Stimulated activated CD4-positive, alpha-beta T cell treated with anti-CD3 and anti-CD28 coated beads, TNF-alpha, amount 100 ng/mL, for 4 hours (primary cell): ENCODE data around the gene OLAH.
"Not testable (repeated sequence)": the region's sequence is repeated elsewhere in the genome, so short reads cannot be mapped to it uniquely, and the experiment has no call there.

Source experiments
- DNase-seq, 3 experiments: peaks; one replicate each; pipeline ENCODE4 v3.0.0-alpha.2; 2020; ENCODE audit warnings: low read depth in 3 of 3

Gene OLAH

DNA sequence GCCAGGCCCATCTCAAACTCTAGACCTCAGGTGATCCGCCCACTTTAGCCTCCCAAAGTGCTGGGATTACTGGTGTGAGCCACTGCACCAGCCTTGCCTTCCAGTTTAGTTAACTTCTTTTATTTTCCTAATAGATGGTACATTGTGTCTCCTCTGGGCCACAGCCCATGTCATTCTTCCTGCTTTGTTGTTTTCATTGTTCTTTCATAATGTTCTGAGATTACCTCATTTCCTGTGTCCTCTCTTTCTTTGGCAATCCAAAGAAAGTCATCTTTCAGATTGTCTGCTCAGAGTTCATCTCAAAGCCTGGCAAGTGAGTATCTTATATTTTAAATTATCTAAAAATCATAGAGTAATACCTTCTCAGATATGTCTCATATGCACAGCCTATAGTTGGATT, at the start of gene OLAH:
Gene OLAH, plus strand, starts transcription at position 270 of the 400 bp plus-strand sequence. CDS start 3,346 bp downstream, outside the sequence.
- DNase-seq: no peak

DNA sequence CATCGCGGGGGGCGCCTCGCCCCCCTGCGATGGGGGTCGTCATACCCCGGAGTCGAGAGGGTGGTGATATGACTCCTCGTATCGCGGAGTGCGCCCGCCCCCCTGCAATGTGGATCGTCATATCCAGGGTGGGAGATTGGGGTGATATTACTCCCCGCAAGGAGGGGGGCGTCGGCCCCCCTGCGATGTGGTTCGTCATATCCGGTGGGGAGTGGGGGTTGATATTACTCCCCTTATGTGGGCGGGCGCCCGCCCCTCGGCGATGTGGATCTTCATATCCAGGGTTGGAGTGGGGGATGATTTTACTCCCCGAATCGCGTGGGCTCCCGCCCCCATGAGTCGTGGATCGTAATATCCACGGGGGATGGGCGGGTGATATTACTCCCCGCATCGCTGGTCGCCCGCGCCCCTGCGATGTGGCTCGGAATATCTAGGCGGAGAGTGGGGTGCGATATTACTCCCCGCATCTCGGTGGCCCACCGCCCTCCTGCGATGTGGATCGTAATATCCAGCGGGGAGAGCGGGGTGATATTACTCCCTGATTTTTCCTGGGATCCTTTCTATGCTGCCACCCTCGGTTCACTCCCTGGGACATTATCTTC, 47.7 kb upstream of the OLAH start:
- no peak for DNase-seq

DNA sequence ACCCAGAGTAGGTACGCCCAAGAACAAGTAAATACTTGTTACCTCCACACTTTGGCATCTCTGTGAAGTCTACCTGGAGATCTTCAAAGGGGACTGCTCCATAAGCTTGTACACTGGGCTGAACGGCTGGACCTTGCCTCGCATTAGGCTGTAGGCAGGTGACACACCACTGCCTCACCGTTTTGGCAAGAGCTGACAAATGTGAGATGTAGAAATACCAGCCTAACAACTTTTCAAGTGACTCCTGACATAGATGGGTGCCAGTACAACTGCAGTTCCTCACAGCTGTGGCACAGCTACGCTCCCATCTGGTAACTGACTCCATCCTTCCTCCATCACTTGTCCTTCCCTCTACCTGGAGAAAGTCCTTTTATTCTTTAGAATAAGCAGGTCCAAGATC, 30.2 kb upstream of the OLAH start:
- DNase-seq: not testable (repeated sequence)

DNA sequence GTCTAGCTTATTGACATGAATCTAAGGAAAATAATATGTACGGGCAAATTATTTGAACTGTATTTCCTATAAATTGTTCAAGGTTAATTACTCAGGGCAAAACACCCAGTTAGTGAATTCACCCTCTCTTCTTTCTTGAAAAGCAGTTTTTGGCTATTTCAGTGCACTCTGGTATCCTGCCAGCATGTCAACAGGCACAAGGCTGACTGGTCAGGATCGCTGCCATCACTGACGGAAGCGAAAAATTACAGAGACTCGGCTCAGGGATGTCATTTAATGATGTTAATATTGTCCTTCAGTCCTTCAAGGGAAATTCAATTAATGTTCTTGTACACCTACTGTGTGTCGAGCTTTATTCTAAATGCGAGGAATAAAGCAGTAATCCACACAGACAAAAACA, 28.3 kb upstream of the OLAH start:
- DNase-seq: no peak

DNA sequence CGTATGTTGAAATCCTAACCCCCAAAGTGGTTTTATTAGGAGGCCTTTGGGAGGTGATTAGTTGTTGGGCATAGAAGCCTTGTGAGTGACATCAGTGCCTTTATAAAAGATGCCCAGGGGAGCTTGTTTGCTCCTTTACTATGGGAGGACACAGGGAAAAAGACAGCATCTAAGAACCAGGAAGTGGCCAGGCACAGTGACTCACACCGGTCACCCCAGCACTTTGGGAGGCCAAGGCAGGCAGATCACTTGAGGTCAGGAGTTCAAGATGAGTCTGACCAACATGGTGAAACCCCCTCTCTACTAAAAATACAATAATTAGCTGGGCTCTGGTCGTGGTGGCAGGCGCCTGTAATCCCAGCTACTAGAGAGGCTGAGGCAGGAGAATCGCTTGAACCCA, 22.8 kb upstream of the OLAH start:
- DNase-seq: not testable (repeated sequence)

DNA sequence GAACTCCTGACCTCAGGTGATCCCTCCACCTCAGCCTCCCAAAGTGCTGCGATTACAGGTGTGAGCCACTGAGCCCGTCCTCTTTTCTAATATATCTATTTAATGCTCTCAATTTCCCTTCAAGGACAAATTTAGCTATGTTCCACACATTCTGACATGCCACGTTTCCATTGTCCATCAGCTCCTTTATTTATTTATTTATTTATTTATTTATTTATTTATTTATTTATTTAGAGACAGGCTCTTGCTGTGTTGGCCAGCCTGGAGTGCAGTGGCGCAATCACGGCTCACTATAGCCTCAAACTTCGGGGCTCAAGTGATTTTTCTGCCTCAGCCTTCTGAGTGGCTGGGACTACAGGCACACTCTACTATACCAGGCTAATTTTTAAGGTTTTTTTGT, 20.7 kb upstream of the OLAH start:
- DNase-seq: not testable (repeated sequence)

DNA sequence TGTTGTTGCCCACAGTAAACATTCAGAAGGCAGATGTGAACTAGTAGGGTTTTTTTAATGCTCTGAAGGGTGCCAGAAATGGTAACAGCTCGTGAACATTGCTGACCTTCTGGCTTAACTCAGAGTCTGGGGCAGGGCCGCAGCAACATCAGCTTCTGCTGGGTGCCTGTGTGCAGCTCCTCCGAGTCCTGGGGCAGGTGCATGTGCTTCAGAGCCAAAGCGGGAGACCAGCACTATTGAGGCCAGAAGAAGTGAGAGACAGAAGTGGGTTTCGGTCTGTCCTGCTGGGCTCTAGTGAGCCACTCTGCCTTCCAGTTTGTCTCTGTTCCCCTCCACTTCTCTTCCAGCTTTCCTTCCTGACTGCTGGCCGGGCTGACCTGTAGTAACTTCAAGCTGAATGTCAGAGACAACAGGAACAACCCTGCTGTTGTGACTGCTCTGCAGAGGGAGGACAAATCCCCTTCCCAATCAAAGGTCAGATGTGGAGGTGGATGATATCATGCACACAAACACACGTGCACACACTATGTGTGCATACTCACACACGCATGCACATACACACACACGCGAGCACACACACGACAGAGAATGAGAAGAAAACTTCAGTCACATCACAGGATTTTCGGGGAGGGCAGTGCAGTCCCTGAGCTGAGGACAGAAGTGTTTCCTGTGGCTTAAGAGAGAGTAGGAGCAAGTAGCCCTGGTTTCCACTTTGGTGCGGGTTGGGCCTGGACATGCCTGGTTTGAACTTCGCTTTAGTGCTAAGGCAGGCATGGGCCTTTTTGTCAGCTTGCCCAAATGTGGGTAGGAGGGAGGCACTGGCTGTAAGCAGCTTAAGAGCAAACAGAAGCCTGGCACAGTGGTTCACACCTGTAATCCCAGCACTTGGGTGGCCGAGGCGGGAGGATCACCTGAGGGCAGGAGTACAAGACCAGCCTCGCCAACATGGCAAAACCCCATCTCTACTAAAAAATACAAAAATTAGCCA, 19.4 kb upstream of the OLAH start:
- DNase-seq: not testable (repeated sequence)

DNA sequence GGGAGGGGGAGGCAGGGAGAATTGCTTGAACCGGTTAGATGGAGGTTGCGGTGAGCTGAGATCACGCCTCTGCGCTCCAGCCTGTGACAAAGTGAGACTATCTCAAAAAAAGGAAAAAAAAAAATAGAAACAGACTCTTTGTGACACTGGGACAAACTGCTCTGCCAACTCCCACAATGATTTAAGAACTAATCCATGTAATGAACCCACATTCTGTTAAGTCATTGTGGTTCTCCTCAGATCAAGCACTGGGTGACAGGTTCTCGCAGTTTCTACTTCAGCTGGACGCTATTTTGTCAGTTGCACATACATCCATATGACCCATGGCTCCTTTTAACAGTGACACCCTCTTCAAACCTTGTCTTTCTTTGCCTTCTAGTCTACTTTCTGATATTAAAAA, 18.7 kb upstream of the OLAH start:
- not testable (repeated sequence) for DNase-seq

DNA sequence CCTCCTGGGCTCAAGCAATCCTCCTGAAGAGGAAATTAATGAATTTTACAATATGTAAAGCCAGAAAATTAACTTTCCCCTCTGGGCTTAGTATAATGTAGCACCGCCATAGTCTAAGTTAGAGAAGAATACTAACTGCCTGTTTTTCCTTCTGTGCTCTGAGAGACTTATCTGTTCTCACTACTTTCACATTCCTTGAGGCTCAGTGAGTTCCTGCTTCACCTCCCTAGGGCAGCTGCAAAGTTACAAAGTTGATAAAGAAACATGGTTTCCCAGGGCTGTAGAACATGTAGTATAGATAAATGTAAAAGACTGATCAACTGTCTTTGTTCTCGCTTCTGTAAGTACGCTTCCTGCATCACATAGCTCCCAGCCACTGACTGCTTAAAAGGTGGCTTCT, 16.0 kb upstream of the OLAH start:
- DNase-seq: no peak

DNA sequence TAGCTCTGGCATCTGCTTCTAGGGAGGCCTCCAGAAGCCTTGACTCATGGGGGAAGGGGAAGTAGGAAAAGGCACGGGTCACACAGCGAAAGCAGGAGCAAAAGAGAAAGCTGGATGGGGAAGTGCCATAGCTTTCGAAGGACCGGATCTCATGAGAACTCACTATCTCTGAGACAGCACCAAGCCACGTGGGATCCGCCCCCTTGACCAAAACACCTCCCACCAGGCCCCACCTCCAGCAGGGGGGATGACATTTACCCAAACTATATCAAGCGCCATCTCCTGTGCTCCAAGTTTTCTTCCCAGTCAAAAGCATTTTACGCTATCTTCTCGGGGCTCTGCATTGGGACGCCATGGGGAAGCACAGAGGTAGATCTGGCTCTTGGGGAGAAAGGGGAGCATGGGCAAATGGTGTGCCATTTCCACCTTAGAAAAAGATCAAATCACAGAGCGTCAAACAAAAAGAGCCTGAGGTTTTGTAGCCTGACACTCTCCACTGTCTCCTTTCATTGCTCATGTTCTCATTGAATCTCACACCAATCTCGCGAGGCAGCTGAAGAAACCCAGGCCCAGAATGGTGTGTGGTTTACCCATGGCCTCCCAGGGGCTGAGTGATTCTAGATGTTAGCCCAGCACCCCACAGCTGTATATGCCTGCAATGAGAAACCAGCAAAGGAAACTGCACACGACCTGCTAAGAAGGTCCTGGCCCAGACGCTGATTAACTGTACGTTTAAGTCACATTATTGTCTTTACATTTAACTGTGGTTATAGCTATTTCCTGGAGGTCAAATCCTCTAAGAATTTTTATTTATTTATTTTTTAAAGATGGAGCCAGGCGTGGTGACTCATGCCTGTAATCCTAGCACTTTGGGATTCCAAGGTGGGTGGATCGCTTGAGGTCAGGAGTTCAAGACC, 8.1 kb upstream of the OLAH start:
- DNase-seq: no peak

DNA sequence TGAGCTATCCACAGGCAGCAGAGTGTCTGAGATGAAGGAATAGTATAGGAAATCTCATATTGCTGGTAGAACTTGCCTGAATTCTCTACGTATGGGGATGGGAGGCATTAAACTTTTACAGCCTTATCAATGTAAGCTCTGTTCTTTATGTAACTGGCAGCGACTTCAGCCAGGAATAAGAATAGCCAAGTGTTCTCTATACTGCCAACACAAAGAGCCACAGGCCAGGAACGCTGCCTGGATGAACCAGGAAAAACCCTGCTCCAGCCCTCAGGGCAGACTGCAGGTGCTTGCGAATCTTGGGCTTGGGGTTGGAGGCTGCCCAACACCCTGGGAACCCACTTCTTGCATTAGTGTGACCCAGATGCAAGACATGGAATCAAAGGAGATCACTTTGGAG, 6.1 kb upstream of the OLAH start:
- no peak for DNase-seq

DNA sequence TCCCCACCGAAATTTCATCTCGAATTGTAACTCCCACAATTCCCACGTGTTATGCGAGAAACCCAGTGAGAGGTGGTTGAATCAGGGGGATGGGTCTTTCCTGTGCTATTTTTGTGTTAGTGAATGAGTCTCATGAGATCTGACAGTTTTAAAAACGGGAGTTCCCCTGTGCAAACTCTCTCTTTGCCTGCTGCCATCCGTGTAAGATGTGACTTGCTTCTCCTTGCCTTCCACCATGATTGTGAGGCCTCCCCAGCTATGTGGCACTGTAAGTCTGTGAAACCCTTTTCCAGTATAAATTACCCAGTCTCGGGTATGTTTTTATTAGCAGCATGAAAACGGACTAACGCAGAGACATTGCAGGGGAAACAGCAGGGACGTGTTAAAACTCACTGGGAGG, 5.3 kb upstream of the OLAH start:
- no peak for DNase-seq

DNA sequence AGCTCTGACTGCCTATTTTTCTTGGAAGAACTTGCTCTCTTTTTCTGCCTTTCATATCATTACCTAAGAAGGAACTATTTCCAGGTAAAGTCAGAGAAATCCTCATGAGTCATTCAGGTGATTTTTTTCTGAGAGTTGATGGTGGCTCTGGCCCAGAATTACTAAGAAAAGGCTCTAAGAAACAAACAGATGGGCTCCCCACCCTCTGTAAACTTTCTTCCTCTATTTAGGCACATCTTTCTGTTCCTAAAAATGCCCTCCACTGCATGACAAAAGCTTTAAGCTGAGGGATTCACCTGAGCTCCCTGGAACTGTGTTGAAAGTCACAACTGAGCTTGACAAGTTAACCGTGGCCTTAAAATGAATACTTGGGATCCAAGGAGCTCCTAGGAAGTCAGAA, 1.6 kb downstream of the OLAH start:
- DNase-seq: no peak

DNA sequence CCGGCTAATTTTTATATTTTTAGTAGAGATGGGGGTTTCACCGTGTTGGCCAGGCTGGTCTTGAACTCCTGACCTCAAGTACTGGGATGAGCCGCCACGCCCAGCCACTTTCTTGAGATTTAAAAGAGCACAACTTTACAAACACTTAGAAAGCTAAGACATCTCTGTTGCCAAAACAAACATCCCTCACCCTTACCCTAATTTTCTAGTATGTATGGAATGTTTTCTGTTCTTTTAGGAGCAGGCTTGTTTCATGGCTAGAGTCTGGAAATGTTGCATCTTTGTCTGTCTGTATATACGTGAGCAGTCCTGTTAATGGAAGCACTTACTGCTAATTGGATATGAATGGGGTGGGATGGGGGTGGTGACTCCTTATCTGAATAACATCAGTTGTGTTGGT, 2.9 kb downstream of the OLAH start:
- DNase-seq: no peak

DNA sequence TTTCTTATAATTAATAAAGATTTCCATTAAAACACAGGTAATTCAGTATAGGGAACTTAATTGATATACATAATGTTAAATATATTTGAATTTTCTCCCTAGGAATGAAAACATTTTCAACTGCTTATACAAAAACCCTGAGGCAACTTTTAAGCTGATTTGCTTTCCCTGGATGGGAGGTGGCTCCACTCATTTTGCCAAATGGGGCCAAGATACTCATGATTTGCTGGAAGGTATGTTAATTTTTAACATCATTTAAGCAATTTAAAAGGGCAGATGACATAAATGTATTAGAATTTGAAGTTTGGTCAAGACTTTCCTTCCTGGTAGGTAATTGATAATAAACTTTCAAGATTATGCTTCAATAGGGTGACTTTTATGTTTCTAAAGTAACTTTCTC, 5.8 kb downstream of the OLAH start:
- no peak for DNase-seq

DNA sequence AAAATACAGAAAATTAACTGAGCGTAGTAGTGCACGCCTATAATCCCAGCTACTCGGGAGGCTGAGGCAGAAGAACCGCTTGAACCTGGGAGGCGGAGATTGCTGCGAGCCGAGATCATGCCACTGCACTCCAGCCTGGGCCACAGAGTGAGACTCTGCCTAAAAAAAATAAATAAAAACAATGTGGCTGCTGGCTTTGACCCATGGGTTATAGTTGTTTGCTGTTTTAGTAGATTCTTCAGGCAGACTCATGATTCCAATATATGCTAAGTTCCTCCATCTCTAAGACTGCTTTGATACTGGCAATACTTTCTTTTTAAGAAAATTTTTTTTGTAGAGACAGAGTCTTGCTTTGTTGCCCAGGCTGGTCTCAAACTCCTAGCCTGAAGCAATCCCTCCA, 8.4 kb downstream of the OLAH start:
- DNase-seq: no peak

DNA sequence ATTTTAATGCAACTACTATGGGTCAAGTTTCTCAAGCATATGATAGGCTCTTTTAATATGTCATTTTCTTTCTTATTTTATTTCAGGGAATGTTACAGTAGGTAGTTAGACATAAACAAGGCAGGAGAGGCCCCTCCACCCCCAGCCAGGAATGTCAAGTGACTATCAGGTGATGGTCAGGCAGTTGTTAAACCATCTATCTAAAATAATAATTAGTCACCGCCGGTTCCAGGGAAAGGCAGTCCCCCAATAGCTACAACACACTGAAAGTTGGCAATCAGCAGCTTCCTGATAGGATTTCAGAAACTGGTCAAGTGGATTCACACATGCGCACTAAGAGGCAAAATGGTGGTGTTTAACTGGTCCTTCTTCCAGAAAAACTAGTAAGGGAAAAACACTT, 9.3 kb downstream of the OLAH start:
- DNase-seq: no peak

DNA sequence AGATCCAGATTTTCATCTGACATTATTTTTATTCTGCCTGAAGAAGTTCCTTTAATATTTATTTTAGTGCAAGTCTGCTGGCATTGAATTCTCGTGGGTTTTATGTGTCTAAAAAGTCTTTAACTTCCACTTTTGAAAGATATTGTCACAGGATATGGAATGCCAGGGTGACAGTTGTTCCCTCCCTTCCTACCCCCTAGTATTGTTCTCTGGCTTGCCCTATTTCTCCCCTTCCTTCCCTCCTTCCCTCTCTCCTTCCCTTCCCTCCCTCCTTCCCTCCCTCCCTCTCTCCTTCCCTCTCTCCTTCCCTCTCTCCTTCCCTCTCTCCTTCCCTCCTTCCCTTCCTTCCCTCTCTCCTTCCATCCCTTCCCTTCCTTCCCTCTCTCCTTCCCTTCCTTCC, 14.9 kb downstream of the OLAH start:
- DNase-seq: no peak

DNA sequence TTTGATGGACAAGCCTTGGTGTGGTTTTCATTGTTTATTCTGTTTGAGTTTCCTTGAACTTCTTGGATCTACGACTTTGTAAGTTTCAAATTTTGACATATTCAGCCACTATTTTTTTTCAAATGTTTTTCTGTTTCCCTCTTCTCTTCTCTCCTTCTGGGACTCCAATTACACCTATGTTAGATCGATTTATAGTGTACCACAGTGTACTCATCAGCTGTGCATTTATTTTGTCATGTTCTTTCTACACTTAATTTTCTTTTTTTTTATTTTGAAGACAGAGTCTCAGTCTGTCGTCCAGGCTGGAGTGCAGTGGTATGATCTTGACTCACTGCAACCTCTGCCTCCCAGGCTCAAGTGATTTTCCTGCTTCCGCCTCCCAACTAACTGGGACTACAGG, 16.2 kb downstream of the OLAH start:
- no peak for DNase-seq

DNA sequence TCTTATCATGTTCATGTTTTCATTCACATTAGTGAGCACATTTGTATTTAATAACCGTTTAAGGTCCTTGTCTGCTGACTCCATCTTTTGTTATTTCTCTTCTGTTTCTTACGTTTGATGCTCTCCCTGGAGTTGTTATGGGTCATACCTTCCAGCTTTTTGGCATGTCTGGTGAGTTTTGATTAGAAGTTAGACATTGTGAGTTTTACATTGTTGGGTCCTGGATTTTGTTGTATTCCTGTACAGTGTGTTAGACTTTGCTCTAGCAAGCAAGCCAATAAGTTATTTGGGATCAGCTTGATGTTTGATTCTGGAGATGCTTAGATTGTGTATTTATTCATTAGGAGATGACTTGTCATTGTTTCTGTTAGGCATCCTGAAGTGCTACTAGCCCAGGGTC, 16.9 kb downstream of the OLAH start:
- no peak for DNase-seq

DNA sequence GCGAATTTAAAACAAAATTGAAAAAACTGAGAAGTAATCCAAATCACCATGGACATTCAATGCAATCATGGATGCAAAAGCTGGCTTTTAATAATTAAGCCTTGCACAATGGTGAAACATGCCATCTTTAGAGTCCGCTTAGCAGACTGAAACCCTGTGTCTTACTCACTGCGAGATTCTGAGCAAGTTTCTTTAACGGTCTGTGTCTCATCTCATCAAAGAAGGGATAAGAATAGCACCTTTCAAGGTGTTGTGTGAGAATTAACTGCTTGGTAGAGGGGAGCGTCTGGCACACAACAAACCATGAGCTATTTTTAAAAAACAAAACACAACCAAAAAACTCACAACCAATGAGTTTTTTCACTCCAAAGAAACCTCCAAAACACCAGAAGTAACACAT, 23.4 kb downstream of the OLAH start:
- no peak for DNase-seq

DNA sequence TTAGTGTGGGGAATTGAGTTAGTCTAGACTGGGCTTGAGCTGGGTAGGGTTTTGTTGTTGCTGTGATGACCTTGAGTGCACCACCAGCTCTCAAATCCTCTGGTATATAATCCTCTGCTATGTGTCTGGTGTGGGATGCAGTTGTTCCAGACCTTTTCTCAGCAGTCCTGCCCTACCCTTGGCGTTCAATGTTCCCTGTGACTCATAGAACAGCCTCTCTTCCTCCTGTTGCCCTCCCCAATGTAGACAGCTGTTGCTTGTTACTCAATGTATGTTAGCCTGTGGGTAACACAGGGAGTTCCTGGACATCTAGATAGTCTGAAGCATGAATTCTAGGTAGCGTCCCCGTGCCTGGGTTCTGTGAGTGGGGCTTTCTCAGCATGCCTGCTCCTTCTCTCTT, 25.1 kb downstream of the OLAH start:
- DNase-seq: no peak
